Glomerular endothelial cell (primary cell): ENCODE data around the gene JAGN1. TPM values are rescaled to one million over a fixed set of nuclear protein-coding genes. Genes with fewer than 3 reads are reported as not detected.
"Not testable (repeated sequence)": the region's sequence is repeated elsewhere in the genome, so short reads cannot be mapped to it uniquely, and the experiment has no call there.

Experiments used
- DNase-seq: peaks from one replicate; pipeline ENCODE4 v3.0.0-alpha.2; 2011; ENCODE audit warnings: low read depth, low spot score; ENCODE audit errors: extremely low read depth
- total RNA-seq: library from RNA; depleted of rRNA; stranded (reverse); fragments of >200 nt; gene quantifications from 2 replicates; pipeline ENCODE4 v1.2.3, GENCODE V29; 2015

The JAGN1 gene
- total RNA-seq, 1 donor from 2014 or later = 31.1 TPM

GRCh38 chr3:9916734-9917680 is 26.6 kb downstream of the JAGN1 start, which contains the start of gene IL17RC:
TSS of gene IL17RC (plus strand) at chr3:9917098. CDS start at chr3:9917316, 218 bp downstream.
- no peak for DNase-seq

GRCh38 chr3:9917820-9918219 is 27.4 kb downstream of the JAGN1 start:
- no peak for DNase-seq

- no peak for DNase-seq
Measured at GRCh38 chr3:9918261-9919038, 28.0 kb downstream of the JAGN1 start.

DNA sequence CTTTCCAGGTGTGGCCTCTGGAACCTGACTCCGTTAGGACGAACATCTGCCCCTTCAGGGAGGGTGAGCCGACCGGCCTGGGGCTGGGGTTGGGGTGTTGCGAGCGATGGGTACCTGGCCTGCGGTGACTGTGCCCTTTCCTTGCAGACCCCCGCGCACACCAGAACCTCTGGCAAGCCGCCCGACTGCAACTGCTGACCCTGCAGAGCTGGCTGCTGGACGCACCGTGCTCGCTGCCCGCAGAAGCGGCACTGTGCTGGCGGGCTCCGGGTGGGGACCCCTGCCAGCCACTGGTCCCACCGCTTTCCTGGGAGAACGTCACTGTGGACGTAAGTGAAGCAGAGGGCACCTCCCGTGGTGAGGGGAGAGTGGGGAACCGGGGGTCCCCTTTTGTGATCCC is 37.7 kb downstream of the JAGN1 start:
- no peak for DNase-seq

DNA sequence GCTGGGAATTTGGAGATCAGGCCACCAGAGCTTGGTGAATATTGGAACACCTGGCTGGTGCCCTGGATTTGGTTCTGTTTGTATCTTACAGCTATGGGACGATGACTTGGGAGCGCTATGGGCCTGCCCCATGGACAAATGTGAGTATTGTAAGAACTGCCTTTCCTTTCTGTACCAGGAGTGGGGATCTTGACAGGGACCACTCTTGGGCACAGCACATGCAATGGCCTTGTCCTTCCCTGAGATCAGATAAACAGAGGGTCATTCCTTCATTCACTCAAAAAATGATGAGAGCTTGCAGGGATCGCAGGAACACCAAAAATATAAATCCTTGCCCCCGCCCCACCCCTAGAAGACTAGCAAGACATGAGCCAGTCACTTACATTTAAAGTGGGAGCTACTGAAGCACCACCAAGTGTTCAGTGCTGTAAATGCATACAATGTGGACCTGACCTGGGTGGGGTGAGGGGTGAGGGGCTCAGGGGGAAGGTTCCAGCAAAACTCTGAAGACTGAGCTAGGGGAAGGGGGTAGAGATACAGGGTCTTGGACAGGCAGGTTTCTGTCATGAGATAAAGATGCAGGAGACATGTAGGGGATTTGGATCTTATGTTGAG is 40.5 kb downstream of the JAGN1 start:
- DNase-seq = no peak

GRCh38 chr3:9932535-9932842 is 42.1 kb downstream of the JAGN1 start:
- DNase-seq = no peak

GRCh38 chr3:9932843-9933560 is 42.6 kb downstream of the JAGN1 start:
- DNase-seq = no peak

- DNase-seq = peak; percentile 60
Measured at GRCh38 chr3:9933561-9934234, 43.3 kb downstream of the JAGN1 start, which contains the start of gene CRELD1. TSS of gene CRELD1 (plus strand) at chr3:9933834. CDS start at chr3:9934439, 605 bp downstream.

DNA sequence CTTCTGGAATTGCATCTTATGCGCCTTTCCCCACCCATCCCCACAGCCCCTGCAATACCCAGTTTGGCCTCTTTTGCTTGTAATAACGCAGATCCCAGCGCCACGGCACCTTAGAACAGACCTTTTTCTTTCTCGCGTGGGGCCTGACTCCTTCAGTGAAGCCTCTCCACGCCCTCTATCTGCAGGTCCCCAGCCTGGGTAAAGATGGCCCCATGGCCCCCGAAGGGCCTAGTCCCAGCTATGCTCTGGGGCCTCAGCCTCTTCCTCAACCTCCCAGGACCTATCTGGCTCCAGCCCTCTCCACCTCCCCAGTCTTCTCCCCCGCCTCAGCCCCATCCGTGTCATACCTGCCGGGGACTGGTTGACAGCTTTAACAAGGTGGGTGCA is 43.8 kb downstream of the JAGN1 start:
- DNase-seq = no peak

GRCh38 chr3:9934993-9935392 is 44.6 kb downstream of the JAGN1 start:
- no peak for DNase-seq

- DNase-seq = no peak
Measured at GRCh38 chr3:9935966-9936510, 45.6 kb downstream of the JAGN1 start.

DNA sequence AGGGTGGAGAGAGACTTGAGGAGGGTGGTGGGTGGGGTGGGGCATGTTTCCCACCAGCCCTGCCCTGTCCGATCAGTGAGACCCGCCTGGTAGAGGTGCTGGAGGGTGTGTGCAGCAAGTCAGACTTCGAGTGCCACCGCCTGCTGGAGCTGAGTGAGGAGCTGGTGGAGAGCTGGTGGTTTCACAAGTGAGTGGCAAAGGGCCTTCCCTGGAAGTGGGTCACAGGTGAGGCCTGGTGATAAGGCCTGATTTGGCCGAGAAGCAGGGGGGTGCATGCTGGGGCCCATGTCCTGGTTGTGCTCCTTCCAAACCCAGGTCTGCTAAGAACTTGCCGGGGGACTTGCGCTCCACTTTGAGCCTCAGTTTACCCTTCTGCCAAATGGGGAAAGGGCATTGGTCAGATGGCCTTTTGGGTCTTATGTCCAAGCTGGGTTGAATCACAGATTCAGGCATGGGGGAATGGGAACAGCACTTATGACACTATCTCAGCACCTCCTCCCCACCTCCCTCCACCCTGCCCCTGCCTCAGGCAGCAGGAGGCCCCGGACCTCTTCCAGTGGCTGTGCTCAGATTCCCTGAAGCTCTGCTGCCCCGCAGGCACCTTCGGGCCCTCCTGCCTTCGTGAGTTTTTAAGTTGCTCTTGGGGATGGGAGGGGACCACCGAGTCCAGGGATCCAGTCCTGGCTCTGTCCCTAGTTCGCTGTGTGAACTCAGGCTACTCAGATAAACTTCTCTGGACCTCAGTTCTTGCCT is 47.3 kb downstream of the JAGN1 start:
- no peak for DNase-seq

DNA sequence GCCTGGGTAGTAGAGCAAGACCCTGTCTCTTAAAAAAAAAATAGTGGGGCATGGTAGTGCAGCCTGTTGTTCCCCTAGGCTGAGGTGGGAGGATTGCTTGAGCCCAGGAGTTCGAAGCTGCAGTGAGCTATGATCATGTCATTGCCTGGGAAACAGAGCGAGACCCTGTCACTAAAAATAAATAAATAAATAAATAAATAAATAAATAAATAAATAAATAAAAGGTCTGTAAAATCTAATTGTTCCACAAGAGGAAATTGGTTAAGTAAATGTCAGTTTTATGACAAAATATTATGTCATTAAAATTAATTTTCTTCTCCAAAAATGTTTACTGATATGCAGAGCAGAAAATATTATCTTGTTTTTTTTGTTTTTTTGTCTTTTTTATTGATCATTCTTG is 48.6 kb downstream of the JAGN1 start:
- no peak for DNase-seq

- DNase-seq = not testable (repeated sequence)
Measured at GRCh38 chr3:9939906-9940305, 49.5 kb downstream of the JAGN1 start.

DNA sequence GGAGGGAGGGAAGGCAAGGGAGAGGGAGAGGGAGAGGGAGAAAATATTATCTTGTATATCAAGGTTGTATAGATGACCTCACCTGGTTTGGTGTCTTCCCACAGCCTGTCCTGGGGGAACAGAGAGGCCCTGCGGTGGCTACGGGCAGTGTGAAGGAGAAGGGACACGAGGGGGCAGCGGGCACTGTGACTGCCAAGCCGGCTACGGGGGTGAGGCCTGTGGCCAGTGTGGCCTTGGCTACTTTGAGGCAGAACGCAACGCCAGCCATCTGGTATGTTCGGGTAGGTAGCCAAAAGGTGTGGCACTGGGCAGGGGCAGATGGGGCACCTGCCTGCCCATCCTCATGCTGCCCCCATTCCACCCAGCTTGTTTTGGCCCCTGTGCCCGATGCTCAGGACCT is 50.3 kb downstream of the JAGN1 start:
- no peak for DNase-seq

DNA sequence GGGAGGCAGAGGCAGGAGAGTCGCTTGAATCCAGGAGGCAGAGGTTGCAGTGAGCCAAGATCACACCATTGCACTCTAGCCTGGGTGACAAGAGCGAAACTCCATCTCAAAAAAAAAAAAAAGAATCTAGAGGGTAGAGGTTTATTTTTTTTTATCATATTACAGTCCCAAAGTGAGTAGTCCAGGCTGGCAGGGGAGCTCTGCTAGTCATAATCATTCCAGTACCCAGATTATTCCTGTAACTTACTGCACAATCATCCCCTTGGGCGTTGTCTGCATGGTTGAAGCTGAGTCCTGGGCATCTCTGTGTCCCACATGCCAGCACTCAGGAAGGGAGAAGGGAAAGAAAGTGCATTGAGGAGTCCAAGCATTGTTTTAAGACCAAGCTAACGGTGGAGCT is 51.8 kb downstream of the JAGN1 start:
- DNase-seq = no peak

GRCh38 chr3:9942934-9943690 is 52.7 kb downstream of the JAGN1 start:
- DNase-seq = no peak
